Brain microvascular endothelial cell (primary cell): ENCODE data around the gene RFX4.

Experiments used
- DNase-seq: peaks from one replicate; pipeline ENCODE4 v3.0.0-alpha.2; 2020
- H3K27ac ChIP-seq: fragments of 250-450 bp; sonication (Bioruptor Pico); 2 replicates; pipeline ENCODE4 v1.5.1; 2020; ENCODE audit warnings: mild to moderate bottlenecking, moderate library complexity
- H3K27me3 ChIP-seq: fragments of 250-450 bp; sonication (Bioruptor Pico); replicated peaks from 2 replicates; pipeline ENCODE4 v1.5.1; 2020; ENCODE audit warnings: mild to moderate bottlenecking
- H3K36me3 ChIP-seq: fragments of 250-450 bp; sonication (Bioruptor Pico); replicated peaks from 2 replicates; pipeline ENCODE4 v1.5.1; 2020; ENCODE audit warnings: mild to moderate bottlenecking
- H3K4me3 ChIP-seq: 2 replicates; pipeline ENCODE4 v1.5.1; 2011; ENCODE audit warnings: low read depth, mild to moderate bottlenecking, control low read depth, low read length, moderate library complexity
- in situ Hi-C: cut with HindIII; loops from 2 replicates; pipeline ENCODE4 v1.10.0; 2017; ENCODE audit warnings: low sequenced_read_pairs, low pct_ligation_motif_present
- TF ChIP-seq, protein P1 (sequence below): IDR thresholded peaks from 2 replicates; pipeline ENCODE4 v1.5.1; 2011; ENCODE audit warnings: low read depth, mild to moderate bottlenecking, moderate library complexity, low read length, control low read depth, inconsistent platforms; ENCODE audit errors: missing control alignments

RFX4 gene

DNA sequence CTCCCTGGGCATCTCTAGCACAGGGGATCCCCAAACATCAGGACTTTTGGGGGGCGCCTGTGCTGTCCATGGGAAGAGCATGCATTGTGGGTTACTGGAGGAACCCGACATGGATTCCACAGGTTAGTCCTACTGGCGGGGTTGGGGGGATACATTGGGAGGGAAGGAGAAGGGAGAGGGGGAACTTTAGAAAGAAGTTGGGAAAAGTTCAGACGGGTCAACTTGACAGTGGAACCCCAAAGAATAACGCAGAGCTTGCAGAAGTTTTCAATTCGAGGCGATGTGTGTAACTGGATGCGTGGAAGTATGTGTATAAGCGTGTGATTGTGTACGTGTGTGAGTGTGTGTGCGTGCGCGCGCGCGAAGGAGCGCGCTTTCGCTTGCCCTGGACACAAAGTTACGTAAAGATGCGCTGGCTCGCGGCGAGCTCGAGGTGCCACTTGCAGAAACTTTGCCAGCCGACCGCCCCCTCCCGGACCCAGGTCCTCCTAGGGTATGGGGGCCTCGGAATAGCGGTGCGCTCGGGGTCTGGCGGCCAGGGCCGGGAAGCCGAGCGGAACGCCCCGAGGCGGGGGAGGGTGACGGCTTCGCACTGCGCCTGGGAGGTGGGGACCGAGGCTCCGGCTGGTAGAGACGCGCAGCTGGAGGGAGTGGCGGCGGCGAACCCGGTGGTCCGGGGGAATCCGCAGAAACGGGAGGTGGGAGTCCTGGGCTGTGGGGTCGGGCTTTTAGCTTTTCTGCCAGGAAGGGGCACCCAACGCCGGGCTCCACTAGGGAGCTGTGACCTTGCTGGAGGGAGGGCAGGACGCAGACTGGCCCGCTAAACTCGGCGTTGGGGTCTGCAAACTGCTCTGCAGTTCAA, 669 bp downstream of the RFX4 start:
- in situ Hi-C loops, result no loop called here
- Histone ChIP-seq H3K27ac (no peak overlapping the region), H3K36me3 (no peaks in the 10 kb centered on the region), H3K27me3 (peaks cover 90% of the 10 kb centered on the region), H3K4me3 (peak overlapping the region; percentile 24)
- DNase-seq, result no peak
- TF ChIP-seq, protein P1, sequence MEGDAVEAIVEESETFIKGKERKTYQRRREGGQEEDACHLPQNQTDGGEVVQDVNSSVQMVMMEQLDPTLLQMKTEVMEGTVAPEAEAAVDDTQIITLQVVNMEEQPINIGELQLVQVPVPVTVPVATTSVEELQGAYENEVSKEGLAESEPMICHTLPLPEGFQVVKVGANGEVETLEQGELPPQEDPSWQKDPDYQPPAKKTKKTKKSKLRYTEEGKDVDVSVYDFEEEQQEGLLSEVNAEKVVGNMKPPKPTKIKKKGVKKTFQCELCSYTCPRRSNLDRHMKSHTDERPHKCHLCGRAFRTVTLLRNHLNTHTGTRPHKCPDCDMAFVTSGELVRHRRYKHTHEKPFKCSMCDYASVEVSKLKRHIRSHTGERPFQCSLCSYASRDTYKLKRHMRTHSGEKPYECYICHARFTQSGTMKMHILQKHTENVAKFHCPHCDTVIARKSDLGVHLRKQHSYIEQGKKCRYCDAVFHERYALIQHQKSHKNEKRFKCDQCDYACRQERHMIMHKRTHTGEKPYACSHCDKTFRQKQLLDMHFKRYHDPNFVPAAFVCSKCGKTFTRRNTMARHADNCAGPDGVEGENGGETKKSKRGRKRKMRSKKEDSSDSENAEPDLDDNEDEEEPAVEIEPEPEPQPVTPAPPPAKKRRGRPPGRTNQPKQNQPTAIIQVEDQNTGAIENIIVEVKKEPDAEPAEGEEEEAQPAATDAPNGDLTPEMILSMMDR, result no peak

DNA sequence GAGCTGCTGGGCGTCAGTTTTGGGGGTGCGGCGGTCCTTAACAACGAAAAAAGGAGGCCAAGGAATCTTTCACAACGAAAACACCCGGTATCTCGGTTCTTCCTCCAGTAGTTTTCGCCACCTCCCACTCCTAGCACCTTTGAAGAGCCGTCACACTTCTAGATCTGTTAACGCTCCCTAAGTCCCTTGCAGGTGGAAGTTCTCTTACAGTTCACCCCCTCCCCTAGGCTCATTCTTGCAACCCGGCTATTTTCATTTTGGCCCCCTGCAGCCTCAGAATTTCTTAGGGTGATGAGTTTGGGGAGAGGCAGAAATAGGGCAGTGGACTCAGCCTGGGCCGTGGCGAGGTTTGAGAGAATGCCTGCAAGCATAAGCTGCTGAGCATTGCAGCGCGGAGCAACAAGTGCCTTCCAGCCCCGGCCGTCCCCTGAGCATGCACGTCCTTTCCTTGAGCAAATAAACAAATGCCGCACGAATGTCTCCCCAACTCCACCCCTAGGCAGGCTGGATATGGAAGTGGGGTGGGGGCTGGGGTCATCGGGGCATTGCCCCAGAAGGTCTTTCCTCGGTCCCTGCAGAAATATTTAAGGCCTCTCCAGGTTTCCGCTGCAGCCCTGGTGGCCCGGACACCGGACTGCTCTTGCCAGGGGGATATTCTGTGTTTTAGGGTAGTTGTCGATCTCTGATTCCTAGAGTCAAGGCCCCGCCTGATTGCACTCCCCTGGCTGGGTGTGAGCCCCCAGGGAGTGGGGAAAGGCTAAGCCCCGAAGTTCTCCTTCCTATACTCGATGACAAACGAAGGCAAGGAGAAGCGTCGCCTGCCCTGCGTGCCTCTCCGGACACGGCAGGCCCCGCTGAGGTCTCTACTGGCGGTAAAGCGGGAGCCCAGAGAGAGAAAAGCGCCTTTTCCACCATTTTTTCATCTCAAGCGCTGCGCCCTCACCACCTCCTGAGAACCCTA, 1.6 kb downstream of the RFX4 start:
- in situ Hi-C loops, result no loop called here
- Histone ChIP-seq H3K4me3 (no peak overlapping the region), H3K36me3 (no peaks in the 10 kb centered on the region), H3K27ac (no peak overlapping the region), H3K27me3 (peaks cover 93% of the 10 kb centered on the region)
- DNase-seq, result no peak
- TF ChIP-seq, protein P1, result no peak

DNA sequence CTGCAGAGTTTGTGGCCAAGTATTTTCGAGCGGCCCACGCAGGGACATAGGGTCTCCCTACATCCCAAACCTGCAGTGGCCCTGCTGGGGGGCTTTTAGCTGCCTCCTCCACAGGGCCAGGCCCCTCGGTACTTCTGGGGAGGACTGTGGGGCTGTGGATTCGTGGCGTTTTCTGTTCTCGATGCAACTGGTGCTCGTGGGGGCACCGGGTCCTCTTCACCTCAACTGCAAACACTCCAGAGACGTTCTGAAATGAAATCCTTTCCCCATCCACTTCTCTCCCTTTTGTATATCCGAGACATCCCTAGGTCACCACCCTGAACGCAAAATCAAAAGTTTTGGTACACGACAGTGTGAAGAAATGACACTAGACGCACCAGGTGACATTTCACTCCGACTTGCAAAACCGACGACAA, 2.3 kb downstream of the RFX4 start:
- TF ChIP-seq, protein P1, result no peak
- Histone ChIP-seq H3K27ac (no peak overlapping the region), H3K36me3 (no peaks in the 10 kb centered on the region), H3K27me3 (peaks cover 89% of the 10 kb centered on the region), H3K4me3 (no peak overlapping the region)
- no peak for DNase-seq
- in situ Hi-C loops, result no loop called here

DNA sequence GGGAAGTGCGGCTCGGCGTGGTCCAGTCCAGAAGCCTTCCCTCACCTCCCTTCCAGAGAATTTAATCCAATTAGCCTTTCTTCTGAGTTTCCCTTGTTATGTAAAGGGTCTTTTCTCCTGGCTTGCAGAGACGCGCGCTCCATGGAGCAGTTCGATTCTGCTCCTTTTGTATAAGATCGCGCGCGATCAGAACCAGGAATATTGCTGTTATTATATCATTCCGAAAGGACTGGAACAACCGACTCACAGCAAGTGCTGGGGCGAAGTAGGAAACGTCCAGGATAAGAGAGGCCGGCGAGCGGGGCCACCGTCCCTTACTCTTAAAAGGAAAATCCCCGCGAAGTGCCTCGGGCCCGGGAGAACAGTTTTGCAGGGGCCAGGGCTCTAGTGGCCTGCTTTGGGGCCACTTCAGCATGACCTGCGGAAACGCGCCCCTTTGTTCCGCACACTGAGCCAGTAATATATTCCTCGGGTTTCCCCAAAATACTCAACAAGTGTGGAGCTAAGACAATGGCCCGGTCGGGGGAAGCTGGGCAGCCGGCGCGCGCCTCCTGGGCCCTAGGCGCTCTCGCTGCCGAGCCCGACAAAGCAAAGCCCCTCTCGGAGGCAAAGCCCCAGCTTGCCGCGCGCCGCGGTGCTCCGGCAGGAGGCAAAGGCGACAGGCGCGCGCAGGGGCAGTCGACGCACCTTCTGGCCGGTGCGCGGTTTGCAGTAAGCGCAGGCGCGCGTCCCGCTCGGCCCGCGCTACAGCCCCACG, 2.9 kb downstream of the RFX4 start:
- Histone ChIP-seq H3K27me3 (peaks cover 83% of the 10 kb centered on the region), H3K4me3 (no peak overlapping the region), H3K27ac (no peak overlapping the region), H3K36me3 (no peaks in the 10 kb centered on the region)
- TF ChIP-seq, protein P1, result no peak
- no peak for DNase-seq
- in situ Hi-C loops, result no loop called here

DNA sequence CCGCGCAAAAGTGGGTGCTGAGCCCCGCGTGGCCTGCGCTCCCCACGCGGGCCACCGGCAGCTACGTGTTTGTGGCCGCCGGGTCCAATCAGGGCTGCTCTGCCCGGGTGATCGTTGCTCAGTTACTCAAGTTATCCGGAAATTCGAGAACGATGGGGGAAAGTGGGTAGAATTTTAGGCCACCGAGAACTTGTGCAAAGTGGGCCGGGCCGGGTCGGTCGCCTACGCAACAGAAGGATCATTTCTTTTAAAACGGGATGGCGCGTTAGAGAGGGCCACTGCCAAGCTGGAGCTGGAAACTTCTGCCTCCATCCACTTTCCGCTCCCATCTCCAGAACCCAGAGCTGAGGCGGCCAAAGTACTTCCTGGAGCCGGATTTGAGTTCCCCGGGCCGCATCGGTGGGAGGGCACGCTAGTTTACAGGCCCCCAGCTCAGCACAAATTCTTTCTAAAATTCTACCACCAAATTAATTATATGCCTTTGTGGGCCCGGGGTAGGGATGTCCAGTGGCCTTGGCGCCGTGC, 3.5 kb downstream of the RFX4 start:
- TF ChIP-seq, protein P1, result no peak
- in situ Hi-C loops, result no loop called here
- H3K36me3 ChIP-seq, result no peaks in the 10 kb centered on the region
- no peak for DNase-seq
- H3K4me3 ChIP-seq, result no peak overlapping the region
- H3K27ac ChIP-seq, result no peak overlapping the region
- H3K27me3 ChIP-seq, result peaks cover 77% of the 10 kb centered on the region
